ENCODE results near the gene SDE2.

SDE2 gene

GRCh38 chr1:225961659-225962439, 37.3 kb downstream of the SDE2 start:
- TF ChIP-seq FOXP2 (optimal IDR thresholded peaks at IDR 0.05; ENCODE audit: borderline replicate concordance, extremely low read depth, extremely low read length, insufficient read depth) (no peak), TAF1 (IDR thresholded peaks at IDR 0.05; ENCODE audit: borderline replicate concordance, insufficient read depth, low read length) (no peak), SIN3A (IDR thresholded peaks at IDR 0.05; ENCODE audit: borderline replicate concordance, insufficient read depth, low read length) (no peak), REST (IDR thresholded peaks at IDR 0.05; ENCODE audit: insufficient read depth in 1 of 2, low read depth in 2 of 2, low read length in 2 of 2) (no peak), POLR2AphosphoS5 (IDR thresholded peaks at IDR 0.05; ENCODE audit: low read depth, low read length) (no peak)

GRCh38 chr1:225958041-225958440, 41.1 kb downstream of the SDE2 start:
- TF ChIP-seq POLR2AphosphoS5 (IDR thresholded peaks at IDR 0.05; ENCODE audit: low read depth, low read length) = no peak
- no peak for TF ChIP-seq FOXP2 (optimal IDR thresholded peaks at IDR 0.05; ENCODE audit: borderline replicate concordance, extremely low read depth, extremely low read length, insufficient read depth)
- no peak for TF ChIP-seq REST (IDR thresholded peaks at IDR 0.05; ENCODE audit: insufficient read depth in 1 of 2, low read depth in 2 of 2, low read length in 2 of 2)
- no peak for TF ChIP-seq TAF1 (IDR thresholded peaks at IDR 0.05; ENCODE audit: borderline replicate concordance, insufficient read depth, low read length)
- no peak for TF ChIP-seq SIN3A (IDR thresholded peaks at IDR 0.05; ENCODE audit: borderline replicate concordance, insufficient read depth, low read length)

- TF ChIP-seq TAF1 (IDR thresholded peaks at IDR 0.05; ENCODE audit: borderline replicate concordance, insufficient read depth, low read length) = no peak
- TF ChIP-seq FOXP2 (optimal IDR thresholded peaks at IDR 0.05; ENCODE audit: borderline replicate concordance, extremely low read depth, extremely low read length, insufficient read depth) = no peak
- no peak for TF ChIP-seq REST (IDR thresholded peaks at IDR 0.05; ENCODE audit: insufficient read depth in 1 of 2, low read depth in 2 of 2, low read length in 2 of 2)
- no peak for TF ChIP-seq POLR2AphosphoS5 (IDR thresholded peaks at IDR 0.05; ENCODE audit: low read depth, low read length)
- no peak for TF ChIP-seq SIN3A (IDR thresholded peaks at IDR 0.05; ENCODE audit: borderline replicate concordance, insufficient read depth, low read length)
These were observed 44.4 kb downstream of the SDE2 start for GRCh38 chr1:225954753-225955152.

GRCh38 chr1:225953315-225953714, 45.8 kb downstream of the SDE2 start:
- TF ChIP-seq SIN3A (IDR thresholded peaks at IDR 0.05; ENCODE audit: borderline replicate concordance, insufficient read depth, low read length) = no peak
- TF ChIP-seq FOXP2 (optimal IDR thresholded peaks at IDR 0.05; ENCODE audit: borderline replicate concordance, extremely low read depth, extremely low read length, insufficient read depth) = no peak
- TF ChIP-seq REST (IDR thresholded peaks at IDR 0.05; ENCODE audit: insufficient read depth in 1 of 2, low read depth in 2 of 2, low read length in 2 of 2) = no peak
- TF ChIP-seq TAF1 (IDR thresholded peaks at IDR 0.05; ENCODE audit: borderline replicate concordance, insufficient read depth, low read length) = no peak
- no peak for TF ChIP-seq POLR2AphosphoS5 (IDR thresholded peaks at IDR 0.05; ENCODE audit: low read depth, low read length)
